Parathyroid adenoma (tissue), 2 donors: Measurements from ENCODE around the gene TIMP2.

Source experiments
- H2AFZ ChIP-seq: fragments of 300-600 bp; sonication (generic); one replicate; pipeline ENCODE4 v1.7.0; 2017; ENCODE audit warnings: antibody characterized with exemption, mild to moderate bottlenecking
- H3K27ac ChIP-seq: fragments of 300-600 bp; sonication (generic); one replicate; pipeline ENCODE4 v1.7.0; 2017
- H3K27me3 ChIP-seq: fragments of 300-600 bp; sonication (generic); one replicate; pipeline ENCODE4 v1.7.0; 2017; ENCODE audit warnings: low read length; ENCODE audit not compliant: control insufficient read depth, insufficient read depth
- H3K36me3 ChIP-seq: fragments of 300-600 bp; sonication (generic); one replicate; pipeline ENCODE4 v1.7.0; 2017; ENCODE audit warnings: low read length; ENCODE audit not compliant: control insufficient read depth, insufficient read depth
- H3K4me1 ChIP-seq: fragments of 300-600 bp; sonication (generic); one replicate; pipeline ENCODE4 v1.7.0; 2017; ENCODE audit warnings: control low read depth
- H3K4me2 ChIP-seq: fragments of 300-600 bp; sonication (generic); one replicate; pipeline ENCODE4 v1.7.0; 2017; ENCODE audit warnings: low read length
- H3K4me3 ChIP-seq: fragments of 300-600 bp; sonication (generic); one replicate; pipeline ENCODE4 v1.7.0; 2017; ENCODE audit warnings: low read depth, low read length
- H3K79me2 ChIP-seq: fragments of 300-600 bp; sonication (generic); one replicate; pipeline ENCODE4 v1.7.0; 2017; ENCODE audit warnings: control low read depth
- H3K9ac ChIP-seq: fragments of 300-600 bp; sonication (generic); one replicate; pipeline ENCODE4 v1.7.0; 2017; ENCODE audit warnings: mild to moderate bottlenecking
- H3K9me3 ChIP-seq: fragments of 300-600 bp; sonication (generic); one replicate; pipeline ENCODE4 v1.7.0; 2017; ENCODE audit warnings: low read length; ENCODE audit not compliant: control insufficient read depth
- TF ChIP-seq, protein P1 (sequence below): fragments of 300-600 bp; sonication (generic); IDR thresholded peaks from one replicate; pipeline ENCODE4 v1.7.0; 2017; ENCODE audit warnings: antibody characterized with exemption, mild to moderate bottlenecking
- donor health status: primary hyperparathyroidism.

Gene TIMP2

DNA sequence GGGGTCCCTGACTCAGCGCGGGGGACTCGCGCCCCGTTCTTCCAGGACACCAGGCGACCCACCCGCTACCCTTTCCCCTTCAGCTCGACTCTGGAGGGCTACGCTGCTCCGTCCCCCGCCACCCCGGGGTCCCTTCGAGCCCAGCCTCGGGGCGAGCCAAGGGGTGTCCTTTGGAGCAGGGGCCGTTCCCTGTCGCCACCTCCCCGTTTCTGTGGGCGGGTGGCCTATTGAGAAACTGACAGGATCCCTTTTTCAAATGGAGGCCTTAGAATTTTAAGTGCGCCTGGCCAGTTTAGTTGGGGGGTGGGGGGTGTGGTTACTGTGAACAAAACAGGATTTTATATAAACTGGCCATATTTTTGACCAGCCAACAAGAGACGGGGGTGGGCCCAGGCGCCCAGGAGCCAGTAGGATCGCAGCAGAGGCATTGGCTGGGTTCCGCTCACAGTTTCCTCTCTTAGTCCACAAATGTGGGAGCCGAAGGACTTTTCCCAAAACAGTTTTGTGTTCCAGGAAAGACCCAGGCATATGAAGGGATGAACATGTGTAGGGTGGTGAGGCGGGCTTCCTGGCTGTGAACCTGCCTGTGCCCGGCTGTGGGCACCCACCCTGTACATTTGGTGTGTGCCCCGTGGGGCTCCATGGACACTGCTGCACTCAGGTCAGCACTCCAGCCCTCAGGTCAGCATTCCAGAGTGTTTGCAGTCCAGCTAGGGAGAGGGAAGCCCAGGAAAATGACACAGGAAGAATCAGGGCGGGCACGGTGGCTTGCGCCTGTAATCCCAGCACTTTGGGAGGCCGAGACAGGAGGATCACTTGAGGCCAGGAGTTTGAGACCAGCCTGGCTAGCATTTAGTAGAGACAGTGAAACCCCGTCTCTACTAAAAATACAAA lies 722 bp upstream of the TIMP2 start:
- Histone ChIP-seq H3K4me3 (peak overlapping the region; percentile 46), H3K4me1 (peaks cover 7% of the 10 kb centered on the region), H3K79me2 (no peaks in the 10 kb centered on the region), H3K4me2 (peak overlapping the region; percentile 57), H3K9me3 (no peaks in the 10 kb centered on the region), H3K9ac (no peak overlapping the region), H2AFZ (peak overlapping the region; percentile 68), H3K27me3 (no peaks in the 10 kb centered on the region), H3K27ac (peak overlapping the region; percentile 56), H3K36me3 (no peaks in the 10 kb centered on the region)
- TF ChIP-seq, protein P1, sequence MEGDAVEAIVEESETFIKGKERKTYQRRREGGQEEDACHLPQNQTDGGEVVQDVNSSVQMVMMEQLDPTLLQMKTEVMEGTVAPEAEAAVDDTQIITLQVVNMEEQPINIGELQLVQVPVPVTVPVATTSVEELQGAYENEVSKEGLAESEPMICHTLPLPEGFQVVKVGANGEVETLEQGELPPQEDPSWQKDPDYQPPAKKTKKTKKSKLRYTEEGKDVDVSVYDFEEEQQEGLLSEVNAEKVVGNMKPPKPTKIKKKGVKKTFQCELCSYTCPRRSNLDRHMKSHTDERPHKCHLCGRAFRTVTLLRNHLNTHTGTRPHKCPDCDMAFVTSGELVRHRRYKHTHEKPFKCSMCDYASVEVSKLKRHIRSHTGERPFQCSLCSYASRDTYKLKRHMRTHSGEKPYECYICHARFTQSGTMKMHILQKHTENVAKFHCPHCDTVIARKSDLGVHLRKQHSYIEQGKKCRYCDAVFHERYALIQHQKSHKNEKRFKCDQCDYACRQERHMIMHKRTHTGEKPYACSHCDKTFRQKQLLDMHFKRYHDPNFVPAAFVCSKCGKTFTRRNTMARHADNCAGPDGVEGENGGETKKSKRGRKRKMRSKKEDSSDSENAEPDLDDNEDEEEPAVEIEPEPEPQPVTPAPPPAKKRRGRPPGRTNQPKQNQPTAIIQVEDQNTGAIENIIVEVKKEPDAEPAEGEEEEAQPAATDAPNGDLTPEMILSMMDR: no peak

DNA sequence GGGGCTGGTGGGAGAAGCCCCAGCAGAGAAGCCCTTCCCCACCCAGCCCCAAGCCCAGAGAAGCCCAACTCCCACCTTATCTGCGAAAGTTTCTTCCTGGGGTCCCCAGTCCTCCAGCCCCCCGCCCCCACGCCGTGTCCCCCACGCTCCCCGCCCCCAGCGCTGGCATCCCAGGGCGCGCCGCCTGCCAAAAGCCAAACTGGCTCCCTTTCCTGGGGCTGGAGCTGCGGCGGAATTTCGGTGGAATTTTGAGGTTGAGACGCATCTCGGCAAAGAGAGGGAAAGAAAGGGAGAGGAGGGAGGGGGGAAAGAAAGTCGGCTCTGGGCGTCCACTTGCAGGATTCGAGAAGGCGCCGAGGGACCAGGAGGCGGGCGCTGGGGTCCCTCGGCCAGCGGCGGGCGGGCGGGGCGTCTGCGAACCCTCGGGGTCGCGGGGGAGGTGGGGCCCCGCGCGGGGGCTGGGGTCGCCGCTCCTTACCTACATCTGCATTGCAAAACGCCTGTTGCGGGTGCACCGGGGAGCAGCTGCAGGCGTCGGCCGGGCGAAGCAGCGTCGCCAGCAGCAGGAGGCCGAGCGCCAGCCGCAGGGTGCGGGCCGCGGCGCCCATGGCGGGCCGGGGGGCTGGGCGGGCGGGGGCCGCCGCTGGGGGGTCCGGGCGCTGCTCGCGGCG lies 571 bp downstream of the TIMP2 start:
- Histone ChIP-seq H3K4me1 (peaks cover 7% of the 10 kb centered on the region), H3K27ac (no peak overlapping the region), H3K27me3 (no peaks in the 10 kb centered on the region), H3K9me3 (no peaks in the 10 kb centered on the region), H3K9ac (no peak overlapping the region), H3K36me3 (no peaks in the 10 kb centered on the region), H2AFZ (peak overlapping the region; percentile 41), H3K4me3 (peak overlapping the region; percentile 61), H3K79me2 (no peaks in the 10 kb centered on the region), H3K4me2 (peak overlapping the region; percentile 92)
- TF ChIP-seq, protein P1: no peak

GRCh38 chr17:78923660-78924453 lies 1.3 kb downstream of the TIMP2 start:
- TF ChIP-seq, protein P1: no peak
- Histone ChIP-seq H3K9me3 (no peaks in the 10 kb centered on the region), H3K9ac (no peak overlapping the region), H3K27me3 (no peaks in the 10 kb centered on the region), H3K79me2 (no peaks in the 10 kb centered on the region), H3K4me2 (peak overlapping the region; percentile 92), H3K36me3 (no peaks in the 10 kb centered on the region), H3K4me1 (peaks cover 7% of the 10 kb centered on the region), H2AFZ (peak overlapping the region; percentile 41), H3K27ac (no peak overlapping the region), H3K4me3 (peak overlapping the region; percentile 61)

DNA sequence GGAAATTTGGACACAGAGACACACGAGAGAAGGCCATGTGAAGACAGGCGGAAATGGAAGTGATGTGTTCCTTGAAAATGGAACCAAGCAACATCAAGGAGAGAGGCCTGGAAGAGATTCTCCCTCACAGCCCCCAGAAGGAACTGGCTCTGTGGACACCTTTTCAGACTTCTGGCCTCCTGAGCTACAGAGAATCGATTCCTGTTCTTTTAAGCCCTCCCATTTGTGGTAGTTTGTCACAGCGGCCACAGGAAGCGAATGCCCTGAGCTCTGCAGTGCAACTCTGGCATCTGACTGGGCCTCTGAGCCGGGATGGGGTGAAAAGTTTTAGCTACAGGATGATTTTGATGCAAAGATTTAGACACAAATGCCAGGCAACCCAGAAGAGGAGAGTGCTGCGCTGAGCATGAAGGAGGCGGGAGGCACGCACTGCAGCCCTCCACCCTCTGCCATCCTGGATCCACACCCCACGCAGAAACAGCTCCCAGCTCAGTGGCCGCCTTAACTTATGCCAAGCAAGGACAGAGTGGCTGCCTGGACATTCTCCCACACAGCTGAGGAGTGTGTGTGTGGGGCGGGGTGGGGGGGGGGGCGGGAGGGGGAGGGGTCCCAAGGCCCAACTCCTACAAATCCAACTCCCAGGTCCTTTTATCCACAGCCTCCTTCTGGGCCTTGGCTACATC lies 2.2 kb downstream of the TIMP2 start:
- H3K4me2 ChIP-seq: peak overlapping the region; percentile 92
- H2AFZ ChIP-seq: no peak overlapping the region
- no peaks in the 10 kb centered on the region for H3K36me3 ChIP-seq
- H3K27me3 ChIP-seq: no peaks in the 10 kb centered on the region
- H3K4me3 ChIP-seq: no peak overlapping the region
- TF ChIP-seq, protein P1: no peak
- peaks cover 7% of the 10 kb centered on the region for H3K4me1 ChIP-seq
- no peaks in the 10 kb centered on the region for H3K9me3 ChIP-seq
- H3K79me2 ChIP-seq: no peaks in the 10 kb centered on the region
- no peak overlapping the region for H3K9ac ChIP-seq
- H3K27ac ChIP-seq: no peak overlapping the region
